Sigmoid colon (tissue), 7 donors: ENCODE data around the gene NOX1. TPM values are rescaled to one million over a fixed set of nuclear protein-coding genes. Genes with fewer than 3 reads are reported as not detected.

Experiments
- DNase-seq: peaks from one replicate; pipeline ENCODE4 v3.0.0-alpha.2; 2019
- H3K27ac ChIP-seq, 4 donors: fragments of 200-600 bp; sonication (generic); one replicate each; pipeline ENCODE4 v1.5.1; 2016 to 2019; ENCODE audit warnings: mild to moderate bottlenecking in 1 of 4
- H3K27me3 ChIP-seq, 3 donors: fragments of 200-600 bp; sonication (generic); one replicate each; pipeline ENCODE4 v1.5.1; 2019; ENCODE audit warnings: mild to moderate bottlenecking in 1 of 3
- H3K36me3 ChIP-seq, 4 donors: fragments of 200-600 bp; sonication (generic); one replicate each; pipeline ENCODE4 v1.5.1; 2016 to 2019
- H3K4me1 ChIP-seq, 4 donors: fragments of 200-600 bp; sonication (generic); one replicate each; pipeline ENCODE4 v1.5.1; 2017 to 2019
- H3K4me3 ChIP-seq, 4 donors: fragments of 200-600 bp; sonication (generic); one replicate each; pipeline ENCODE4 v1.5.1; 2017 to 2019; ENCODE audit warnings: mild to moderate bottlenecking in 2 of 4, moderate library complexity in 1 of 4
- H3K9me3 ChIP-seq, 4 donors: fragments of 200-600 bp in 3 of 4; sonication (generic) in 3 of 4; one replicate each; pipeline versions ENCODE4 v1.5.1 to v1.6.1; 2013 to 2019
- EP300 ChIP-seq, 4 donors: sonication (generic); formaldehyde crosslinking; IDR thresholded peaks; one replicate each; pipeline ENCODE4 v1.6.1; 2017; ENCODE audit warnings: antibody characterized with exemption in 4 of 4
- POLR2A ChIP-seq, 2 donors: fragments of 450-650 bp; IDR thresholded peaks; one replicate each; pipeline ENCODE4 v1.6.1; 2016; ENCODE audit warnings: antibody characterized with exemption in 2 of 2, mild to moderate bottlenecking in 2 of 2, moderate library complexity in 2 of 2
- POLR2AphosphoS5 ChIP-seq, 4 donors: sonication (generic); formaldehyde crosslinking; IDR thresholded peaks; one replicate each; pipeline ENCODE4 v1.6.1; 2017; ENCODE audit warnings: antibody characterized with exemption in 4 of 4
- WGBS, 2 donors: extraction: QIAGEN DNeasy Blood & Tissue Kit; methylation state at CpG; one replicate each; pipeline ENCODE4 v1.1.7; 2013; 5-methylcytosine and 5-hydroxymethylcytosine counted together
- intact Hi-C: fragments of 100-400 bp; cut with DNase I; formaldehyde crosslinking; loops from one replicate; pipeline ENCODE4 v1.15.1; 2023
- polyA plus RNA-seq, 3 donors: library from polyadenylated mRNA; stranded (reverse); fragments of 200-250 nt; gene quantifications; one replicate each; pipeline ENCODE4 v1.2.3, GENCODE V29; 2013
- total RNA-seq, 4 donors: library from RNA; depleted of rRNA; stranded (reverse); fragments of >200 nt; gene quantifications; one replicate each; pipeline ENCODE4 v1.1.0, GENCODE V29; 2016
- TF ChIP-seq, protein P1 (sequence below), 4 experiments: fragments of 450-650 bp in 3 of 4; fragments of 200-600 bp in 1 of 4; IDR thresholded peaks; one replicate each; pipeline ENCODE4 v1.5.1; 2016 to 2019; ENCODE audit warnings: antibody characterized with exemption in 4 of 4, mild to moderate bottlenecking in 3 of 4, moderate library complexity in 2 of 4
- donor health status: healthy with polysubstance abuse.
- donor health status: Bipolar disorder and iron deficiency.
- donor health status: healthy.

Gene NOX1
- total and polyA plus RNA-seq, 7 donors = 0.33 to 54.8 (median 6.6) TPM; not detected in 2

DNA sequence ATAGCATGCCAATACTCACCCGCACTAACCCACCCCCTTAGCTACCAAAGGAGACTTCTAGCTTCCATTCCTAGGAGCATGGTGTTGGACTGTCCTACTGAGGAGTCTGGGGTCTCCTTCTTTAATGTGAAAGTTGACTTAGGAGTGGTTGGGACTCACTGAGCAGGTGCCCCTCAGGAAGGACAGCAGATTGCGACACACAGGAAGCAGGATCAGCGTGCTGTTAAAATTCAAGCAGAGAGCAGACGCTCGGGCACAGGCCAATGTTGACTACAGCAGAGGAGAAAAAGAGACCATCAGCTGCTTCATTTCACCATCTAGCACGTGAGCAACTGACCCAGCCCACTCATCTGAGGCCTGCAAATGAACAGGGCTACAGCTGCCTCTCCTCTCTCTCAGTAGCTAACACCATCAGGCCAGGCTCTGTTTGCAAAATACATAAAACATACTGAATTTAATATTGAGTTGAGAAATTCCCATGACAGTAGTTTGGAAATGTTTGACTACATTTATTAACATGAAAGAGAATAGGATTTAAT, 10.8 kb downstream of the NOX1 start:
- no peaks in the 10 kb centered on the region for H3K9me3 ChIP-seq
- no peak overlapping the region for H3K27ac ChIP-seq
- TF ChIP-seq POLR2AphosphoS5 (IDR thresholded peaks at IDR 0.05) (peak in 1 of 4 donors; percentile 32), POLR2A (IDR thresholded peaks at IDR 0.05) (no peak)
- WGBS, 2 donors = 57 to 84% methylated on average over 6 of the region's 6 CpGs
- H3K27me3 ChIP-seq = peaks cover 0 to 7% (median 0%) of the 10 kb centered on the region in 3 donors
- no peaks in the 10 kb centered on the region for H3K36me3 ChIP-seq
- intact Hi-C loops = no loop called here
- peak; percentile 84 for DNase-seq
- peaks cover 0 to 20% (median 11%) of the 10 kb centered on the region in 4 donors for H3K4me1 ChIP-seq
- H3K4me3 ChIP-seq = no peak overlapping the region

DNA sequence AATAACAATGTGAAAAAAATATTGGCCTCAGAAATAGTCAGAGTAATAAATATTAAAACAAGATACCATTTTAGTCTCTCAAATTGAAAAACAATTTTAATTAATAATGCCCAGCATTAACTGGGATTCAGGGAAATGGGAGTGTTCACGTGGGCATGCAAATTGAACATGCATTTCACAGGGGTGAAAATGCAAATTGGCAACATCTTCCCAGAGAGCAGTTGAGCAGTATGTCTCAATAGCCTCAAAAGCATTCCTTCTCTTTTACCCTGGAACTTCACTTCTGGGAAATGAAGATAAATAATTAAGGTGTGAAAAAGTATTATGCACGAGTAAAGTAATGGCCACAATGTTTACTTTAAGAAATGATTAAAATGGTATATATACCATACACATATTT, 21.3 kb downstream of the NOX1 start:
- no peaks in the 10 kb centered on the region for H3K36me3 ChIP-seq
- no peaks in the 10 kb centered on the region for H3K27me3 ChIP-seq
- TF ChIP-seq POLR2A (IDR thresholded peaks at IDR 0.05) = no peak
- TF ChIP-seq POLR2AphosphoS5 (IDR thresholded peaks at IDR 0.05) = no peak
- no peak for TF ChIP-seq EP300 (IDR thresholded peaks at IDR 0.05)
- TF ChIP-seq, protein P1, sequence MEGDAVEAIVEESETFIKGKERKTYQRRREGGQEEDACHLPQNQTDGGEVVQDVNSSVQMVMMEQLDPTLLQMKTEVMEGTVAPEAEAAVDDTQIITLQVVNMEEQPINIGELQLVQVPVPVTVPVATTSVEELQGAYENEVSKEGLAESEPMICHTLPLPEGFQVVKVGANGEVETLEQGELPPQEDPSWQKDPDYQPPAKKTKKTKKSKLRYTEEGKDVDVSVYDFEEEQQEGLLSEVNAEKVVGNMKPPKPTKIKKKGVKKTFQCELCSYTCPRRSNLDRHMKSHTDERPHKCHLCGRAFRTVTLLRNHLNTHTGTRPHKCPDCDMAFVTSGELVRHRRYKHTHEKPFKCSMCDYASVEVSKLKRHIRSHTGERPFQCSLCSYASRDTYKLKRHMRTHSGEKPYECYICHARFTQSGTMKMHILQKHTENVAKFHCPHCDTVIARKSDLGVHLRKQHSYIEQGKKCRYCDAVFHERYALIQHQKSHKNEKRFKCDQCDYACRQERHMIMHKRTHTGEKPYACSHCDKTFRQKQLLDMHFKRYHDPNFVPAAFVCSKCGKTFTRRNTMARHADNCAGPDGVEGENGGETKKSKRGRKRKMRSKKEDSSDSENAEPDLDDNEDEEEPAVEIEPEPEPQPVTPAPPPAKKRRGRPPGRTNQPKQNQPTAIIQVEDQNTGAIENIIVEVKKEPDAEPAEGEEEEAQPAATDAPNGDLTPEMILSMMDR (IDR thresholded peaks at IDR 0.05) = no peak
- H3K4me3 ChIP-seq = no peak overlapping the region
- intact Hi-C loops = no loop called here
- no peaks in the 10 kb centered on the region for H3K9me3 ChIP-seq
- no peak overlapping the region for H3K27ac ChIP-seq
- WGBS, 2 donors = 49 to 65% methylated on average over 2 of the region's 2 CpGs
- DNase-seq = no peak
- H3K4me1 ChIP-seq = no peaks in the 10 kb centered on the region

DNA sequence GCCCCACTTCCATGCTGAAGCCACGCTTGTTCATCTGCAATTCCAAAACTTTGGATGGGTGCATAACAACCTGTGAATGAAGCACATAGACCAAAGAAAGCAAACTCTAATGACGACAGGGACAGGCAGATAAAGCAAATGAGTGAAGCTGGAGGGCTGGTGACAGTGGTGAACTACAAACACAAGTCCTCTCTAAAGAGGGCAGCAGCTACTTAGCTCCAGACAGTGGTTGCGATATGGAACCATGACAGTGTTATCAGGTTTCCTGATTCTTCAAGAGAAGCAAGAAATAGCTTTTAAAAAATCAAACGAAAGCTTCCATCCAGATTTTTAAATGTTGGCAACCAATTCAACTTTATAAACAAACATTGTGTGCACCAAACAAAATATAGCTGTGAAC, 23.8 kb downstream of the NOX1 start:
- DNase-seq = no peak
- Histone ChIP-seq H3K27me3 (no peaks in the 10 kb centered on the region), H3K4me1 (no peaks in the 10 kb centered on the region), H3K9me3 (no peaks in the 10 kb centered on the region), H3K36me3 (no peaks in the 10 kb centered on the region), H3K4me3 (no peak overlapping the region), H3K27ac (no peak overlapping the region)
- 78 to 85% methylated on average over 4 of the region's 4 CpGs for WGBS, 2 donors
- TF ChIP-seq EP300 (IDR thresholded peaks at IDR 0.05) (no peak), POLR2A (IDR thresholded peaks at IDR 0.05) (no peak), POLR2AphosphoS5 (IDR thresholded peaks at IDR 0.05) (no peak)
- TF ChIP-seq, protein P1 (IDR thresholded peaks at IDR 0.05) = no peak
- intact Hi-C loops = no loop called here

DNA sequence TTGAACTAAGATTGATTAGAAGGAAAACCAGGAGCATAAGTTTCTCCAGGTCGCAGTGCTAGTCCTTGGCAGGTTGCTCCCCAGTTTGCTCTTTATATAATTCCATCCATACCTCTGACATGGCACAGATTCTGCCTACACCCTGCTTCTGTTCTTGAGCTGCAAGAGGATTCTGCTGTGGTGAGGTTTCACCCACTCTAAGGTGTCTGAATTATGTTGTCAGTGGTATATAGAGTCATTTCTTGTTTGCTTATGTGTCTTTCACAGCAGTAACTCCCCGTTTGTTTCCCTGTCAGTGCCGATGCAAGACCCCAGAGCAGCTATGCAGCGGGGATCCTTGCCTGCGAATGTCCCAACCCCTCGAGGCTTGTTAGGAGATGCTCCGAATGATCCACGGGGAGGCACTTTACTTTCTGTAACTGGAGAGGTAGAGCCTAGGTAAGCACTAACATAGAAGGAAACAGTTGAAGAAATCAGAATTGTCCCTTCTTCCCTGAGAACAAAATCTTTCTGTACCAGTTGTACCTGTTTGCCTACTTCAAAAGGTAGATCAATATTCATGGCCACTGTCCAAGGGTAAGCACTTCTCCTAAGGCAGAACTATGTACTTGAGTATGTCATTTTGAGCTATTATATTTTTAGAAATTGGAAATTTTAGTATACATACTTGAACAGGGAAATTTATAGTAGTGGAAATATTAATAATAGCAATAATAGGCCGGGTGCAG, 42.8 kb downstream of the NOX1 start:
- DNase-seq = no peak
- Histone ChIP-seq H3K4me3 (no peak overlapping the region), H3K36me3 (peaks cover 0 to 45% (median 0%) of the 10 kb centered on the region in 4 donors), H3K27ac (no peak overlapping the region), H3K9me3 (no peaks in the 10 kb centered on the region), H3K27me3 (no peaks in the 10 kb centered on the region), H3K4me1 (no peaks in the 10 kb centered on the region)
- no peak for TF ChIP-seq EP300 (IDR thresholded peaks at IDR 0.05)
- TF ChIP-seq POLR2AphosphoS5 (IDR thresholded peaks at IDR 0.05) = no peak
- TF ChIP-seq, protein P1 (IDR thresholded peaks at IDR 0.05) = no peak
- TF ChIP-seq POLR2A (IDR thresholded peaks at IDR 0.05) = no peak
- WGBS, 2 donors = 94 to 97% methylated on average over 9 of the region's 9 CpGs
- intact Hi-C loops = no loop called here

DNA sequence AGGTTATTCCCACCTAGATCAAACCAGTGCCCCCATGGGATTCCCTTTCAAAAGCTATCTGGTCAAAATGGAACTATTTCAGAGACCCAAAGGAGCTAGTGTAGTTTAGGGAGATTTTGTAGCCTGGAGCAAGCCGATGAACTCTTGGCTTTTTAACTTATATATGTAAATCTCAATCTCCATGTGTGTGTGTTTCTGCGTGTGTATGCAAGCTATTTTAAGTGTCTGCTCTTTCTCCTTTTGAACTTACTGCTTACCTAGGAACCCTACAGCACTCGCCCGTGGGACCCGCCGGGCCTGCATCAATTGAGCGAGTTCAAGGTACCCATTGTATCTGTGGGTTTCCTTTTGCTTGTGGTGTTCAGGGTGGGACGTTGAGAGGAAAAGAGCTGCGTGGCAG, 43.6 kb downstream of the NOX1 start:
- DNase-seq = no peak
- TF ChIP-seq EP300 (IDR thresholded peaks at IDR 0.05) = no peak
- TF ChIP-seq, protein P1 (IDR thresholded peaks at IDR 0.05) = no peak
- no peak for TF ChIP-seq POLR2A (IDR thresholded peaks at IDR 0.05)
- no peak for TF ChIP-seq POLR2AphosphoS5 (IDR thresholded peaks at IDR 0.05)
- WGBS, 2 donors = 83 to 92% methylated on average over 9 of the region's 9 CpGs
- intact Hi-C loops = no loop called here
- H3K27me3 ChIP-seq = no peaks in the 10 kb centered on the region
- H3K4me3 ChIP-seq = no peak overlapping the region
- H3K9me3 ChIP-seq = no peaks in the 10 kb centered on the region
- no peaks in the 10 kb centered on the region for H3K4me1 ChIP-seq
- no peak overlapping the region for H3K27ac ChIP-seq
- H3K36me3 ChIP-seq = peaks cover 0 to 45% (median 0%) of the 10 kb centered on the region in 4 donors
